Measurements from ENCODE around the gene RPL35A. TPM values are rescaled to one million over a fixed set of nuclear protein-coding genes. Genes with fewer than 3 reads are reported as not detected.
A peak's percentile ranks its signal among the peaks of the same experiment; 100 is the strongest.

RPL35A gene
- total and polyA plus RNA-seq, 9 of the 15 experiments (the other 6 are each of a cell fraction or from before 2014, with no cell fraction given) = 1,475 to 2,942 (median 2,367) TPM

DNA sequence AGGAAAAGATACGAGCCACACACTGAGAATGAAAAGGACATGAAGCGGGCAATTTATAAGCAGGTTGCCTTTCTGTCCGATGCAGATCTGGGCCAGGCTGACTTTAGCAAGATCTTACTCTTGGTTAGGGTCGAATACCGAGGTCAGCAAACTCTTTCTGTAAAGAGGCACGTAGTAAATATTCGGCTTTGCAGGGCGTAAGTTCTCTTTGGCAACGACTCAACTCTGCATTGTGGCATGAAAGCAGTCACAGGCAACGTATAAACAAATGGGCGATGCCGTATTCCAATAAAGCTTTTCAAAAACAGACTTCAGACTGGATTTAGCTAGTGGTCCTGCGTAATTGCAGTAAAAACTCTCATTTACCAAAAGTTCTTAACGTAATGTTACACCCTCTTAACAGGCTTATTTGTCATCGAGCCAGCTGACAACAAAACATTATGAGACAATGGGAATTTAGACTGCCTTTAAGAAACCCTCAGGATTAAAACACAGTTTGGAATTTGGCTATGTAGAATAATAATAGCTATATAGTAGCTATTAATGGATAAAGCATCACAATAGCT lies 13.1 kb upstream of the RPL35A start (continued):
- TF ChIP-seq EZH2 (IDR thresholded peaks at IDR 0.05; ENCODE audit: borderline replicate concordance, low read depth, low read length) (no peak), TRIM24 (IDR thresholded peaks at IDR 0.05) (no peak), MECOM (CRISPR knock-in tag; IDR thresholded peaks at IDR 0.05) (no peak), ZNF780A (CRISPR knock-in tag; IDR thresholded peaks at IDR 0.05) (no peak)

DNA sequence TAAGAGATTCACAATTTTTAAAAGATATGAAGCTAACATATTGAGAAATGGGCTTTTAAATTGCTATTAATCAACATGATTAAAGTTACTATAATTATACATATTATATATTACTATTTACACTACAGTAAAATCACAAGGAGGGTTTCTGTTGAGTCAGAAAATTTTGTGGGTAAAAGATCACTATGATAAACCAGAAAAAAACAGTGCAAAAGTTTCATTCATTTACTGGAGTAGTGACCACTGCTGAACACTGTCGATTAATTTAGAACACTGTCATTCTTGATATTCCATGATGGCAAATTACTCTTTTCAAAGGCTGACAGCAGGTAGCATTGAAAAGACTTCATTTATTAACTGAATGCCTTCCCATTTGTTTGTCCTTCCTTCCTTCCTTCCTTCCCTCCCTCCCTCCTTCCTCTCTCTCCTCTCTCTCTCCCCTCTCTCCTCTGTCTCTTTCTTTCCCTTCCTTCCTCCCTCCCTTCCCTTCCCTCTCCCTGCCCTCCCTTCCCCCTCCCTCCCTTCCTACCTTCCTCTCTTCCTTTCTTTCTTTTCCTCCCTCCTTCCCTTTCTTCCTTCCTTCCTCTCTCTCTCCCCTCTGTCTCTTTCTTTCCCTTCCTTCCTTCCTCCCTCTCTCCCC lies 9.1 kb upstream of the RPL35A start:
- no peak overlapping the region for H3K27ac ChIP-seq (ENCODE audit: extremely low read depth, low read depth, low read length)
- H3K4me3 ChIP-seq = no peak overlapping the region
- no peaks in the 10 kb centered on the region for H3K36me3 ChIP-seq (ENCODE audit: control insufficient read depth, insufficient read depth, low read length)
- no peaks in the 10 kb centered on the region for H4K20me1 ChIP-seq (replicated peaks; ENCODE audit: control insufficient read depth, insufficient read depth, low read length)
- no peak overlapping the region for H3K4me2 ChIP-seq (ENCODE audit: insufficient read depth, low read length)
- in situ Hi-C loops (cut with MboI) = no loop called here
- DNase-seq (ENCODE audit: extremely low read depth in 1 of 4, low spot score in 3 of 4) = no peak
- WGBS (ENCODE audit: insufficient coverage, low coverage, missing lambda C conversion rate) = 50% methylated on average over 1 of the region's 1 CpG
- no peak for FAIRE-seq
- peaks cover 0 to 3% of the 10 kb centered on the region in 2 experiments; a peak in 2 of 5 replicates for H3K4me1 ChIP-seq (replicated peaks in 1 of 2; ENCODE audit: control insufficient read depth in 2 of 2, insufficient read depth in 2 of 2, low read length in 2 of 2)
- no peaks in the 10 kb centered on the region for H3K27me3 ChIP-seq (ENCODE audit: control insufficient read depth in 2 of 2, insufficient read depth in 2 of 2, low read length in 2 of 2)
- no peaks in the 10 kb centered on the region for H3K9me1 ChIP-seq (ENCODE audit: control insufficient read depth, insufficient read depth, low read length)
- POLR2A ChIA-PET = no interaction called here
- CTCF ChIA-PET (ENCODE audit: low intra/inter-chr PET ratio) = no interaction called here
- H3K79me2 ChIP-seq (ENCODE audit: control insufficient read depth, insufficient read depth, low read length) = no peaks in the 10 kb centered on the region
- H2AFZ ChIP-seq (ENCODE audit: low read depth, low read length) = peak overlapping the region; percentile 56
- intact Hi-C loops (cut with micrococcal nuclease) = no loop called here
- H3K9ac ChIP-seq (ENCODE audit: insufficient read depth in 1 of 2, low read depth in 2 of 2, low read length in 2 of 2) = no peak overlapping the region
- no TSS peak for BruUV-seq (replicated peaks)
- ATAC-seq = no peak
- no peaks in the 10 kb centered on the region for H3K9me3 ChIP-seq (replicated peaks; ENCODE audit: control insufficient read depth, insufficient read depth, low read depth, low read length)
- TF ChIP-seq ZNF140 (CRISPR knock-in tag; IDR thresholded peaks at IDR 0.05) (no peak), COPS2 (conservative IDR thresholded peaks at IDR 0.05) (no peak), KDM1A (IDR thresholded peaks at IDR 0.05) (peak in 1 of 2 experiments; percentile 78; a peak in 2 of 4 replicates), TAF9B (IDR thresholded peaks at IDR 0.05; ENCODE audit: partially characterized antibody) (no peak), IRF2 (CRISPR knock-in tag; IDR thresholded peaks at IDR 0.05) (no peak)
- TF ChIP-seq, protein P1, sequence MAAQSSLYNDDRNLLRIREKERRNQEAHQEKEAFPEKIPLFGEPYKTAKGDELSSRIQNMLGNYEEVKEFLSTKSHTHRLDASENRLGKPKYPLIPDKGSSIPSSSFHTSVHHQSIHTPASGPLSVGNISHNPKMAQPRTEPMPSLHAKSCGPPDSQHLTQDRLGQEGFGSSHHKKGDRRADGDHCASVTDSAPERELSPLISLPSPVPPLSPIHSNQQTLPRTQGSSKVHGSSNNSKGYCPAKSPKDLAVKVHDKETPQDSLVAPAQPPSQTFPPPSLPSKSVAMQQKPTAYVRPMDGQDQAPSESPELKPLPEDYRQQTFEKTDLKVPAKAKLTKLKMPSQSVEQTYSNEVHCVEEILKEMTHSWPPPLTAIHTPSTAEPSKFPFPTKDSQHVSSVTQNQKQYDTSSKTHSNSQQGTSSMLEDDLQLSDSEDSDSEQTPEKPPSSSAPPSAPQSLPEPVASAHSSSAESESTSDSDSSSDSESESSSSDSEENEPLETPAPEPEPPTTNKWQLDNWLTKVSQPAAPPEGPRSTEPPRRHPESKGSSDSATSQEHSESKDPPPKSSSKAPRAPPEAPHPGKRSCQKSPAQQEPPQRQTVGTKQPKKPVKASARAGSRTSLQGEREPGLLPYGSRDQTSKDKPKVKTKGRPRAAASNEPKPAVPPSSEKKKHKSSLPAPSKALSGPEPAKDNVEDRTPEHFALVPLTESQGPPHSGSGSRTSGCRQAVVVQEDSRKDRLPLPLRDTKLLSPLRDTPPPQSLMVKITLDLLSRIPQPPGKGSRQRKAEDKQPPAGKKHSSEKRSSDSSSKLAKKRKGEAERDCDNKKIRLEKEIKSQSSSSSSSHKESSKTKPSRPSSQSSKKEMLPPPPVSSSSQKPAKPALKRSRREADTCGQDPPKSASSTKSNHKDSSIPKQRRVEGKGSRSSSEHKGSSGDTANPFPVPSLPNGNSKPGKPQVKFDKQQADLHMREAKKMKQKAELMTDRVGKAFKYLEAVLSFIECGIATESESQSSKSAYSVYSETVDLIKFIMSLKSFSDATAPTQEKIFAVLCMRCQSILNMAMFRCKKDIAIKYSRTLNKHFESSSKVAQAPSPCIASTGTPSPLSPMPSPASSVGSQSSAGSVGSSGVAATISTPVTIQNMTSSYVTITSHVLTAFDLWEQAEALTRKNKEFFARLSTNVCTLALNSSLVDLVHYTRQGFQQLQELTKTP (IDR thresholded peaks at IDR 0.05; ENCODE audit: low read depth in 1 of 2, partially characterized antibody in 2 of 2) = peak in 1 of 2 experiments; percentile 35
- TF ChIP-seq, protein P2, sequence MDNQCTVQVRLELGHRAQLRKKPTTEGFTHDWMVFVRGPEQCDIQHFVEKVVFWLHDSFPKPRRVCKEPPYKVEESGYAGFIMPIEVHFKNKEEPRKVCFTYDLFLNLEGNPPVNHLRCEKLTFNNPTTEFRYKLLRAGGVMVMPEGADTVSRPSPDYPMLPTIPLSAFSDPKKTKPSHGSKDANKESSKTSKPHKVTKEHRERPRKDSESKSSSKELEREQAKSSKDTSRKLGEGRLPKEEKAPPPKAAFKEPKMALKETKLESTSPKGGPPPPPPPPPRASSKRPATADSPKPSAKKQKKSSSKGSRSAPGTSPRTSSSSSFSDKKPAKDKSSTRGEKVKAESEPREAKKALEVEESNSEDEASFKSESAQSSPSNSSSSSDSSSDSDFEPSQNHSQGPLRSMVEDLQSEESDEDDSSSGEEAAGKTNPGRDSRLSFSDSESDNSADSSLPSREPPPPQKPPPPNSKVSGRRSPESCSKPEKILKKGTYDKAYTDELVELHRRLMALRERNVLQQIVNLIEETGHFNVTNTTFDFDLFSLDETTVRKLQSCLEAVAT (IDR thresholded peaks at IDR 0.05) = peak in 1 of 2 experiments; percentile 33; a peak in 1 of 4 replicates
- TF ChIP-seq, protein P3, sequence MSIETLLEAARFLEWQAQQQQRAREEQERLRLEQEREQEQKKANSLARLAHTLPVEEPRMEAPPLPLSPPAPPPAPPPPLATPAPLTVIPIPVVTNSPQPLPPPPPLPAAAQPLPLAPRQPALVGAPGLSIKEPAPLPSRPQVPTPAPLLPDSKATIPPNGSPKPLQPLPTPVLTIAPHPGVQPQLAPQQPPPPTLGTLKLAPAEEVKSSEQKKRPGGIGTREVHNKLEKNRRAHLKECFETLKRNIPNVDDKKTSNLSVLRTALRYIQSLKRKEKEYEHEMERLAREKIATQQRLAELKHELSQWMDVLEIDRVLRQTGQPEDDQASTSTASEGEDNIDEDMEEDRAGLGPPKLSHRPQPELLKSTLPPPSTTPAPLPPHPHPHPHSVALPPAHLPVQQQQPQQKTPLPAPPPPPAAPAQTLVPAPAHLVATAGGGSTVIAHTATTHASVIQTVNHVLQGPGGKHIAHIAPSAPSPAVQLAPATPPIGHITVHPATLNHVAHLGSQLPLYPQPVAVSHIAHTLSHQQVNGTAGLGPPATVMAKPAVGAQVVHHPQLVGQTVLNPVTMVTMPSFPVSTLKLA (conservative IDR thresholded peaks at IDR 0.05) = no peak

Data from K562 (cell line).